NCI-H526 treated with DMSO at 0.1 percent for 48 hours (cell line): ENCODE measurements around the gene ZDHHC4.

Source experiments
- DNase-seq: peaks from one replicate; lab custom pipeline; 2025; lab: John Stamatoyannopoulos, UW

The ZDHHC4 gene

DNA sequence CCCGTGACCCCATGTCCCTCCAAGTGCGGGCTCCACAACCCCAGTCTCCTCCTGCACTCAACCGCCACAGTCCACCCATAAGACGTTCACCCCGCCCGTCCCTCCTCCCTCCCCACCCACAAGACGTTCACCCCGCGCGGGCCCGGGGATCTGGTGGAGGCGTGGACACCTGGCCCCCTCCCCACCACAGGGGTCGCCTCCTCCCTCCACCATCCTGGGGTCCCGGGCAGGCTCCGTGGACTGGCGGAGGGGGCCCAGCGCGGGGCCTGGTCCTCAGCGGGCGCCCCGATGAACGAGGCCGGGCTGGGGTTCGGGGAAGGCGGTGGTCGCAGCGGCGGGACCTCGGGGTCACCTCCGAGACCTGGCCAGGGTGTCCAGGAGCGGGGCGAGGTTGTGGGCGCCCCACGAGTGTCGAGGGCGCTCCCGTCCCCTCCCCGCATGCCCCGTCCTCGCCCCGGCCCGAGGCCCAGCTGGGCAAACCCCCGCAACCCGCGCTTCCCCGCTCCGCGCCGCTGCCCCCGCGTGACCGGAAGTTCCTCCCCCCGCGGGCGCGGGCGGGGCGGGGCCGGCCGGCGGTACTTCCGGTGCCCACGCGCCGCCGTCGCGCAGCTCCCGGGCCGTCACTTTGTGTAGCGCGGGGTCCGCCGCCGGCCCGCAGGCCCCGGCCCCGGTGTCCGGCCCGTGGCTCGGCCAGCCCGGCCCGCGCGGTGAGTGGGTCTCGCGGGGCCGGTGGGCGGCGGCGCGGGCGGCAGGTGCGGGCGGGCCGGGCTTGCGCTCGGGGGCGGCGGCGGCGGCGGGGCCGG, 59.7 kb downstream of the ZDHHC4 start, which contains the start of gene ZNF316:
Gene ZNF316, plus strand, starts transcription at position 578 of the 803 bp plus-strand sequence. CDS start 5,092 bp downstream, outside the sequence.
- DNase-seq, result no peak

DNA sequence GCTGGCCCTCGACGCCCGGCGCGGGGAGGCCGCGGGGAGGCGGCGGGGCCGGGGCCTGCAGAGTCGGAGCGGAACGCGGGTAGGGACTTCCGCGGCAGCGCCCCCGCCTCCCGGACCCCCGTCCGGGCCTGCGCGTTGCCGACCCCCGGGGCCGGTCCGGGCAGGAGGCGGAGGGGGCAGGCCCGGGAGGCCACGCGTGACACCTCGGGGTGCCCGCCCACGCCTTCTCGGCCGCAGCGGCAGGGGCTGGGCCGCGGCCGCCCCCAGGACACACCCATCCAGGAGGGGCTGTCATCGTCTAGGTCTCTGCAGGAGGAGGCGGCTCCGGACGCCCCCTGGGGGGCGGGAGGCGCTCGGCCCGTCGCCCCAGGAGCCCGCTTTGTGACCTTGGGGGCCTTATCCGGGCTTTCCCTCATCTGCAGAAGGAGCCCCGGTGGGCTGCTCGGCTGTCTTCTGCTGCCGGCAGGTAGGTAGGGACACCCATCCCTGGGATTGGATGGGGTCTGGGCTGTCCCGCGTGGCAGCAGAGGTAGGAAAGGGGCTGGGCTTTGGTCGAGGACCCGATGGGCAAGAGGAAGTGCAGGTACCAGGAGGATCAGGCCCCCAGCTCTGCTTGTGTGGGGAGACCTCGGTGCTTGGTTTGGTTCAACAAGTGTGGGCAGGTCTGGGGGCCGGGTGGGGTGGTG, 60.4 kb downstream of the ZDHHC4 start:
- no peak for DNase-seq
